HEK293 (cell line): Measurements from ENCODE around the gene BICRA.

ENCODE experiments used
- TCF7L2 ChIP-seq: IDR thresholded peaks from 2 replicates; pipeline ENCODE4 v1.6.1; 2011; ENCODE audit warnings: low read depth, mild to moderate bottlenecking, inconsistent platforms, low read length, moderate library complexity, borderline replicate concordance
- TRIM28 ChIP-seq: IDR thresholded peaks from 2 replicates; pipeline ENCODE4 v1.6.1; 2011; ENCODE audit warnings: low read length, control low read depth, borderline replicate concordance
- ZBTB1 ChIP-seq: fragments of 450-650 bp; formaldehyde crosslinking; IDR thresholded peaks from 2 replicates; pipeline ENCODE4 v1.5.1; 2016; ENCODE audit warnings: missing biosample characterization, missing genetic modification characterization
- ZBTB17 ChIP-seq: fragments of 450-650 bp; formaldehyde crosslinking; IDR thresholded peaks from 2 replicates; pipeline ENCODE4 v1.5.1; 2016; ENCODE audit warnings: missing biosample characterization, missing genetic modification characterization
- ZNF660 ChIP-seq: fragments of 450-650 bp; IDR thresholded peaks from 2 replicates; pipeline ENCODE4 v1.5.1; 2018; ENCODE audit warnings: missing biosample characterization, mild to moderate bottlenecking, missing genetic modification characterization
- ZNF792 ChIP-seq: fragments of 450-650 bp; formaldehyde crosslinking; IDR thresholded peaks from 2 replicates; pipeline ENCODE4 v1.5.1; 2016; ENCODE audit warnings: missing biosample characterization, missing genetic modification characterization
- TF ChIP-seq, protein P1 (sequence below): fragments of 450-650 bp; formaldehyde crosslinking; IDR thresholded peaks from 2 replicates; pipeline ENCODE4 v1.5.1; 2016; ENCODE audit warnings: missing biosample characterization, missing genetic modification characterization

DNA sequence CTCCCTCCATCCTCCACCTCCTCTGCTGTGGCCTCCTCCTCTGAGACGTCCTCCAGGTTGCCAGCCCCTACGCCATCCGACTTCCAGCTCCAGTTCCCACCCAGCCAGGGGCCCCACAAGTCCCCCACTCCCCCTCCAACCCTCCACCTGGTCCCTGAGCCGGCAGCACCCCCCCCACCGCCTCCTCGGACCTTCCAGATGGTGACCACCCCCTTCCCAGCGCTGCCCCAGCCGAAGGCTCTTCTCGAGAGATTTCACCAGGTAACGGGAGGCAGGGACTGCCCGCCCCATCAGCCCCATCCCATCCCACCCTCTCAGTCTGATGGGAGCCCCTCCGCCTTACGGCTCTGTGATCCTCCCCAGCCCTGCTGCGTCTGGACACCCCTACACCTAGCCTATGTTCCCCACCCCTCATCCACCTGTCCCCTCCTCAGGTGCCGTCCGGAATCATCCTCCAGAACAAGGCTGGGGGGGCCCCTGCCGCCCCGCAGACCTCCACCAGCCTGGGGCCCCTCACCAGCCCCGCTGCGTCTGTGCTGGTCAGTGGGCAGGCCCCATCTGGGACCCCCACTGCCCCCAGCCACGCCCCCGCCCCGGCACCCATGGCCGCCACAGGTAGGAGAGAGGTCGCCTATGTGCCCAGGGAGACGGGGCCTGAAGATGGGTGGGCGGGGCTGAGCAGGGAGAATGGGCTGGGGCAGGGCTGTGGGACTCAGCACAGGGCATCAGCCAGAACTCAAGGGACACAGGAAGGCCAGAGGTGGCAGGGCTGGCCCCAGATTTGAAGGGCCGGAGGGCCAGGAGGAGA, 85.7 kb downstream of the BICRA start:
- no peak for TF ChIP-seq ZBTB17 (tag by site-specific recombination)
- TF ChIP-seq, protein P1, sequence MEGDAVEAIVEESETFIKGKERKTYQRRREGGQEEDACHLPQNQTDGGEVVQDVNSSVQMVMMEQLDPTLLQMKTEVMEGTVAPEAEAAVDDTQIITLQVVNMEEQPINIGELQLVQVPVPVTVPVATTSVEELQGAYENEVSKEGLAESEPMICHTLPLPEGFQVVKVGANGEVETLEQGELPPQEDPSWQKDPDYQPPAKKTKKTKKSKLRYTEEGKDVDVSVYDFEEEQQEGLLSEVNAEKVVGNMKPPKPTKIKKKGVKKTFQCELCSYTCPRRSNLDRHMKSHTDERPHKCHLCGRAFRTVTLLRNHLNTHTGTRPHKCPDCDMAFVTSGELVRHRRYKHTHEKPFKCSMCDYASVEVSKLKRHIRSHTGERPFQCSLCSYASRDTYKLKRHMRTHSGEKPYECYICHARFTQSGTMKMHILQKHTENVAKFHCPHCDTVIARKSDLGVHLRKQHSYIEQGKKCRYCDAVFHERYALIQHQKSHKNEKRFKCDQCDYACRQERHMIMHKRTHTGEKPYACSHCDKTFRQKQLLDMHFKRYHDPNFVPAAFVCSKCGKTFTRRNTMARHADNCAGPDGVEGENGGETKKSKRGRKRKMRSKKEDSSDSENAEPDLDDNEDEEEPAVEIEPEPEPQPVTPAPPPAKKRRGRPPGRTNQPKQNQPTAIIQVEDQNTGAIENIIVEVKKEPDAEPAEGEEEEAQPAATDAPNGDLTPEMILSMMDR (tag by site-specific recombination), result no peak
- no peak for TF ChIP-seq ZNF792 (tag by site-specific recombination)
- TF ChIP-seq TRIM28, result no peak
- TF ChIP-seq ZBTB1 (tag by site-specific recombination), result no peak
- no peak for TF ChIP-seq ZNF660
- no peak for TF ChIP-seq TCF7L2
